ENCODE measurements around the gene RAB11FIP5. TPM values are rescaled to one million over a fixed set of nuclear protein-coding genes. Genes with fewer than 3 reads are reported as not detected.
A peak's percentile ranks its signal among the peaks of the same experiment; 100 is the strongest.

RAB11FIP5 gene
- total and polyA plus RNA-seq, 9 of the 15 experiments (the other 6 are each of a cell fraction or from before 2014, with no cell fraction given) = 1.7 to 14.4 (median 6.4) TPM

DNA sequence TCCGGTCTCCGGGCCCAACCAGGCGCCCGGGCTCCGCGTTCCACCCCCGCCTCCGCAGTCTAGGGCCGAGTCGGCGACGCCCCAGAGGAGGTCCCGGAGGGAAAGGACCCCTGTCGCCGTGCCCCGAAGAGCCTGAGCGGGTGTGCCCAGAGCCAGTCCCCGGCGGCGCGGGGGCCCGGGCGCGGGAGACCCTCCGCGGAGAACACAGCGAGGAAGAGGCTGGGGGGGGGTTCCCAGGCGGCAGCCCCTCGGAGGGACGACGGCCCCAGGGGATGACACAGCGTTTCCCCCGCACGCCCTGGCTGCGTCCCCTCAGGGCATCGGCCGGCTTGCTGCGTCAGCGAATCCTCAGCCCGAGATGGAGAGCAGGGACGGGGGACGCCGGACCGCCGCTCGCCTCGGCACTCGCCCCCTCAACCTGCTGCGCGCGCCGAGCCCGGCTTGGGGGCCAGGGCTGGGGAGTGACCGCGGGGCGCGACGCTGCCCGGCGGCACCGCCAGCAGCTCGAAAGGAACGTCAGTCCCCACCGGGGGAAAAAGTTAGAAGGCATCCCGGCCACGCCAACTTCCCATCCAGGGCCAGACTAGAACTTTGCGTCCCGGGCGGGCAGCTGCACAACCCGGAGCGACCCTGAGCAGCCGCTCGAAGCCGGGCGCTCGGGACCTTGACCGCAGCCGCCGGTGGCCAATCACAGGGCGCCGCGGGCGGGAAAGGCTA is 41.9 kb downstream of the RAB11FIP5 start (continued):
- TF ChIP-seq, protein P1, sequence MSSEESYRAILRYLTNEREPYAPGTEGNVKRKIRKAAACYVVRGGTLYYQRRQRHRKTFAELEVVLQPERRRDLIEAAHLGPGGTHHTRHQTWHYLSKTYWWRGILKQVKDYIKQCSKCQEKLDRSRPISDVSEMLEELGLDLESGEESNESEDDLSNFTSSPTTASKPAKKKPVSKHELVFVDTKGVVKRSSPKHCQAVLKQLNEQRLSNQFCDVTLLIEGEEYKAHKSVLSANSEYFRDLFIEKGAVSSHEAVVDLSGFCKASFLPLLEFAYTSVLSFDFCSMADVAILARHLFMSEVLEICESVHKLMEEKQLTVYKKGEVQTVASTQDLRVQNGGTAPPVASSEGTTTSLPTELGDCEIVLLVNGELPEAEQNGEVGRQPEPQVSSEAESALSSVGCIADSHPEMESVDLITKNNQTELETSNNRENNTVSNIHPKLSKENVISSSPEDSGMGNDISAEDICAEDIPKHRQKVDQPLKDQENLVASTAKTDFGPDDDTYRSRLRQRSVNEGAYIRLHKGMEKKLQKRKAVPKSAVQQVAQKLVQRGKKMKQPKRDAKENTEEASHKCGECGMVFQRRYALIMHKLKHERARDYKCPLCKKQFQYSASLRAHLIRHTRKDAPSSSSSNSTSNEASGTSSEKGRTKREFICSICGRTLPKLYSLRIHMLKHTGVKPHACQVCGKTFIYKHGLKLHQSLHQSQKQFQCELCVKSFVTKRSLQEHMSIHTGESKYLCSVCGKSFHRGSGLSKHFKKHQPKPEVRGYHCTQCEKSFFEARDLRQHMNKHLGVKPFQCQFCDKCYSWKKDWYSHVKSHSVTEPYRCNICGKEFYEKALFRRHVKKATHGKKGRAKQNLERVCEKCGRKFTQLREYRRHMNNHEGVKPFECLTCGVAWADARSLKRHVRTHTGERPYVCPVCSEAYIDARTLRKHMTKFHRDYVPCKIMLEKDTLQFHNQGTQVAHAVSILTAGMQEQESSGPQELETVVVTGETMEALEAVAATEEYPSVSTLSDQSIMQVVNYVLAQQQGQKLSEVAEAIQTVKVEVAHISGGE (CRISPR knock-in tag; IDR thresholded peaks at IDR 0.05) = no peak
- TF ChIP-seq EWSR1 (IDR thresholded peaks at IDR 0.05; ENCODE audit: borderline replicate concordance, low read depth, partially characterized antibody) = no peak
- TF ChIP-seq DACH1 (IDR thresholded peaks at IDR 0.05; ENCODE audit: partially characterized antibody) = no peak
- peak; percentile 20; the same call in 1 of the 2 replicates for TF ChIP-seq KLF13 (tag; IDR thresholded peaks at IDR 0.05; ENCODE audit: borderline replicate concordance, low read depth)
- no peak for TF ChIP-seq ZFP30 (CRISPR knock-in tag; IDR thresholded peaks at IDR 0.05; ENCODE audit: borderline replicate concordance)
- TF ChIP-seq SOX6 (IDR thresholded peaks at IDR 0.05) = no peak
- TF ChIP-seq BRF1 (IDR thresholded peaks at IDR 0.05; ENCODE audit: borderline replicate concordance, extremely low read depth, insufficient read length) = no peak
- TF ChIP-seq MAFK (IDR thresholded peaks at IDR 0.05; ENCODE audit: low read length) = peak; percentile 76
- peak; percentile 12; the same call in 1 of the 2 replicates for TF ChIP-seq BRD4 (IDR thresholded peaks at IDR 0.05)
- TF ChIP-seq OTX1 (CRISPR knock-in tag; IDR thresholded peaks at IDR 0.05) = no peak
- no peak for TF ChIP-seq PHTF2 (CRISPR knock-in tag; IDR thresholded peaks at IDR 0.05)
- TF ChIP-seq, protein P2, sequence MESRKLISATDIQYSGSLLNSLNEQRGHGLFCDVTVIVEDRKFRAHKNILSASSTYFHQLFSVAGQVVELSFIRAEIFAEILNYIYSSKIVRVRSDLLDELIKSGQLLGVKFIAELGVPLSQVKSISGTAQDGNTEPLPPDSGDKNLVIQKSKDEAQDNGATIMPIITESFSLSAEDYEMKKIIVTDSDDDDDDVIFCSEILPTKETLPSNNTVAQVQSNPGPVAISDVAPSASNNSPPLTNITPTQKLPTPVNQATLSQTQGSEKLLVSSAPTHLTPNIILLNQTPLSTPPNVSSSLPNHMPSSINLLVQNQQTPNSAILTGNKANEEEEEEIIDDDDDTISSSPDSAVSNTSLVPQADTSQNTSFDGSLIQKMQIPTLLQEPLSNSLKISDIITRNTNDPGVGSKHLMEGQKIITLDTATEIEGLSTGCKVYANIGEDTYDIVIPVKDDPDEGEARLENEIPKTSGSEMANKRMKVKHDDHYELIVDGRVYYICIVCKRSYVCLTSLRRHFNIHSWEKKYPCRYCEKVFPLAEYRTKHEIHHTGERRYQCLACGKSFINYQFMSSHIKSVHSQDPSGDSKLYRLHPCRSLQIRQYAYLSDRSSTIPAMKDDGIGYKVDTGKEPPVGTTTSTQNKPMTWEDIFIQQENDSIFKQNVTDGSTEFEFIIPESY (CRISPR knock-in tag; IDR thresholded peaks at IDR 0.05) = no peak
